Breast epithelium (tissue), 3 donors: ENCODE data around the gene DNAJC5G.

Experiments used
- POLR2A ChIP-seq: fragments of 450-650 bp; IDR thresholded peaks from one replicate; pipeline ENCODE4 v1.6.1; 2016; ENCODE audit warnings: antibody characterized with exemption, mild to moderate bottlenecking, moderate library complexity
- POLR2AphosphoS5 ChIP-seq, 3 donors: sonication (generic); formaldehyde crosslinking; IDR thresholded peaks; one replicate each; pipeline ENCODE4 v1.6.1; 2017; ENCODE audit warnings: antibody characterized with exemption in 3 of 3
- TF ChIP-seq, protein P1 (sequence below), 3 donors: fragments of 450-650 bp; IDR thresholded peaks; one replicate each; pipeline ENCODE4 v1.5.1; 2016 to 2017; ENCODE audit warnings: antibody characterized with exemption in 3 of 3, mild to moderate bottlenecking in 3 of 3, moderate library complexity in 3 of 3

DNA sequence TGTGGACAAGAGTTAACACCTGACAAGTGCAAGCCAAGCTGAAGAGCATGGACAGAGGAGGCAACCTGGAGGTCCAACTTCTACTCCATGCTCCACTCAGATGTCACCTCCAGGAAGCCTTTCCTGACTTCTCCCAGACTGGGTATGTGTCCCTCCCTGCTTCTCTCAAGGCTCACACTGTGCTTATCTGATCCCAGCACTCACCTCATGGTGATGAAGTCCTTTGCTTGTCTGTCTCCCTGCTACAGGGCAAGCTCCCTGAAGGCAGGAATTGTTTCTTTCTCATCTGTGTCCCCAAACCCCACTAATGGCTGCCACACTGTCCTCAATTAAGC is 9.7 kb upstream of the DNAJC5G start:
- TF ChIP-seq, protein P1, sequence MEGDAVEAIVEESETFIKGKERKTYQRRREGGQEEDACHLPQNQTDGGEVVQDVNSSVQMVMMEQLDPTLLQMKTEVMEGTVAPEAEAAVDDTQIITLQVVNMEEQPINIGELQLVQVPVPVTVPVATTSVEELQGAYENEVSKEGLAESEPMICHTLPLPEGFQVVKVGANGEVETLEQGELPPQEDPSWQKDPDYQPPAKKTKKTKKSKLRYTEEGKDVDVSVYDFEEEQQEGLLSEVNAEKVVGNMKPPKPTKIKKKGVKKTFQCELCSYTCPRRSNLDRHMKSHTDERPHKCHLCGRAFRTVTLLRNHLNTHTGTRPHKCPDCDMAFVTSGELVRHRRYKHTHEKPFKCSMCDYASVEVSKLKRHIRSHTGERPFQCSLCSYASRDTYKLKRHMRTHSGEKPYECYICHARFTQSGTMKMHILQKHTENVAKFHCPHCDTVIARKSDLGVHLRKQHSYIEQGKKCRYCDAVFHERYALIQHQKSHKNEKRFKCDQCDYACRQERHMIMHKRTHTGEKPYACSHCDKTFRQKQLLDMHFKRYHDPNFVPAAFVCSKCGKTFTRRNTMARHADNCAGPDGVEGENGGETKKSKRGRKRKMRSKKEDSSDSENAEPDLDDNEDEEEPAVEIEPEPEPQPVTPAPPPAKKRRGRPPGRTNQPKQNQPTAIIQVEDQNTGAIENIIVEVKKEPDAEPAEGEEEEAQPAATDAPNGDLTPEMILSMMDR (IDR thresholded peaks at IDR 0.05) = no peak
- TF ChIP-seq POLR2A (no peak), POLR2AphosphoS5 (IDR thresholded peaks at IDR 0.05) (no peak)
